Measurements from ENCODE around the gene ATE1. TPM values are rescaled to one million over a fixed set of nuclear protein-coding genes. Genes with fewer than 3 reads are reported as not detected.

Gene ATE1
- total RNA-seq, 1 experiment from 2014 or later: 39.2 TPM

- H3K79me2 ChIP-seq (ENCODE audit: insufficient read depth, low read length): no peaks in the 10 kb centered on the region
- H3K4me3 ChIP-seq (replicated peaks in 1 of 2; ENCODE audit: low read depth in 1 of 2, low read length in 2 of 2): no peak overlapping the region
- no peaks in the 10 kb centered on the region for H3K9me2 ChIP-seq (ENCODE audit: insufficient read depth)
- no peak overlapping the region for H3K4me2 ChIP-seq (ENCODE audit: low read length)
- H3K27me3 ChIP-seq (ENCODE audit: insufficient read depth, low read length): peaks cover 4% of the 10 kb centered on the region; the same call in 1 of the 2 replicates
- H4K20me1 ChIP-seq (ENCODE audit: insufficient read depth): no peaks in the 10 kb centered on the region
- H3K36me3 ChIP-seq (ENCODE audit: control insufficient read depth in 1 of 2, insufficient read depth in 2 of 2, low read length in 2 of 2): no peaks in the 10 kb centered on the region
- no peak for ATAC-seq
- DNase-seq (ENCODE audit: low read depth, low spot score): no peak
- H3K9me3 ChIP-seq (ENCODE audit: control insufficient read depth in 1 of 2, insufficient read depth in 1 of 2, low read depth in 1 of 2, low read length in 2 of 2): no peaks in the 10 kb centered on the region
- ChIA-PET RAD21 (ENCODE audit: low non-redundant PET in 1 of 2, low total read pairs in 2 of 2, uncharacterized antibody in 2 of 2, unreplicated experiment in 2 of 2) (no interaction called here), CTCF (no interaction called here), POLR2A (no interaction called here)
- no peak overlapping the region for H2AFZ ChIP-seq (ENCODE audit: low read depth, low read length, poor library complexity, severe bottlenecking)
- no peak overlapping the region for H3K9ac ChIP-seq (ENCODE audit: low read length)
- BruUV-seq (replicated peaks): no TSS peak
- intact Hi-C loops (cut with micrococcal nuclease): no loop called here
- no peaks in the 10 kb centered on the region for H3K4me1 ChIP-seq (ENCODE audit: control insufficient read depth in 1 of 2, insufficient read depth in 2 of 2, low read length in 2 of 2)
- TF ChIP-seq ZBTB33 (IDR thresholded peaks at IDR 0.05; ENCODE audit: extremely low read depth, insufficient replicate concordance, low read length) (no peak), REST (IDR thresholded peaks at IDR 0.05; ENCODE audit: low read depth) (no peak), SRF (IDR thresholded peaks at IDR 0.05; ENCODE audit: low read depth) (no peak), JUND (IDR thresholded peaks at IDR 0.05) (no peak), EGR1 (IDR thresholded peaks at IDR 0.05; ENCODE audit: low read depth) (no peak), EZH2 (IDR thresholded peaks at IDR 0.05) (no peak), EZH2phosphoT487 (IDR thresholded peaks at IDR 0.05; ENCODE audit: borderline replicate concordance) (no peak), SIN3A (IDR thresholded peaks at IDR 0.05; ENCODE audit: low read depth) (no peak), ATF3 (IDR thresholded peaks at IDR 0.05) (no peak), FOSL1 (IDR thresholded peaks at IDR 0.05; ENCODE audit: low read depth) (no peak), SP1 (IDR thresholded peaks at IDR 0.05; ENCODE audit: low read depth) (no peak), CTCF (IDR thresholded peaks at IDR 0.05 in 2 of 3, conservative IDR thresholded peaks at IDR 0.05 in 1 of 3; ENCODE audit: borderline replicate concordance in 1 of 3, insufficient read depth in 1 of 3, low read depth in 2 of 3, low read length in 2 of 3) (no peak), CBX3 (IDR thresholded peaks at IDR 0.05; ENCODE audit: low read depth) (no peak)
- no peak overlapping the region for H3K27ac ChIP-seq (ENCODE audit: low read depth, low read length)
Measured at GRCh38 chr10:121710971-121711370, 216.9 kb downstream of the ATE1 start.

Data from HCT116 (cell line).